HEK293 (cell line): ENCODE measurements around the gene DCDC2B.

Source experiments
- CTCF ChIA-PET: fragments of 350-600 bp; formaldehyde crosslinking; extraction: SDS; loops from one replicate; lab custom pipeline; 2021; ENCODE audit warnings: antibody characterized with exemption; lab: Yijun Ruan, JAX
- POLR2A ChIA-PET: fragments of 300-600 bp; formaldehyde crosslinking; extraction: SDS; loops from one replicate; lab custom pipeline; 2020; ENCODE audit warnings: antibody characterized with exemption, inconsistent platforms; lab: Yijun Ruan, JAX
- H3K27ac ChIP-seq: fragments of 200-500 bp; sonication (Bioruptor generic); 2 replicates; pipeline ENCODE4 v1.5.1; 2014; ENCODE audit warnings: low read depth, low read length, control low read depth, inconsistent platforms; ENCODE audit errors: extremely low read depth
- H3K36me3 ChIP-seq, 2 experiments: fragments of 200-500 bp in 1 of 2; sonication (Bioruptor generic) in 1 of 2; 1 replicate in 1 of 2; 2 replicates in 1 of 2; pipeline ENCODE4 v1.5.1; 2014 to 2017; ENCODE audit warnings: inconsistent platforms in 2 of 2, low read length in 2 of 2; ENCODE audit not compliant: control insufficient read depth in 2 of 2, insufficient read depth in 1 of 2
- H3K4me1 ChIP-seq: fragments of 200-500 bp; sonication (Bioruptor generic); 2 replicates; pipeline ENCODE4 v1.5.1; 2014; ENCODE audit warnings: mild to moderate bottlenecking, low read length, inconsistent platforms; ENCODE audit not compliant: control insufficient read depth, insufficient read depth
- H3K4me3 ChIP-seq: 2 replicates; pipeline ENCODE4 v1.5.1; 2011; ENCODE audit warnings: low read depth, mild to moderate bottlenecking, control low read depth, low read length, moderate library complexity
- H3K9me3 ChIP-seq: fragments of 200-500 bp; sonication (Bioruptor generic); 2 replicates; pipeline ENCODE4 v1.5.1; 2014; ENCODE audit warnings: low read depth, low read length, inconsistent platforms; ENCODE audit not compliant: control insufficient read depth, insufficient read depth
- FEZF1 ChIP-seq: fragments of 450-650 bp; formaldehyde crosslinking; IDR thresholded peaks from 2 replicates; pipeline ENCODE4 v1.5.1; 2016; ENCODE audit warnings: missing biosample characterization, missing genetic modification characterization
- SCRT2 ChIP-seq: fragments of 450-650 bp; formaldehyde crosslinking; IDR thresholded peaks from 2 replicates; pipeline ENCODE4 v1.5.1; 2016; ENCODE audit warnings: missing biosample characterization, missing genetic modification characterization
- SETDB1 ChIP-seq: IDR thresholded peaks from one replicate; pipeline ENCODE4 v1.6.1; 2017; ENCODE audit warnings: mild to moderate bottlenecking, low read length, moderate library complexity, mixed read lengths; ENCODE audit not compliant: insufficient read length
- SP7 ChIP-seq: fragments of 450-650 bp; formaldehyde crosslinking; IDR thresholded peaks from 2 replicates; pipeline ENCODE4 v1.5.1; 2016; ENCODE audit warnings: missing biosample characterization, missing genetic modification characterization
- ZBTB20 ChIP-seq: fragments of 450-650 bp; formaldehyde crosslinking; IDR thresholded peaks from 2 replicates; pipeline ENCODE4 v1.5.1; 2016; ENCODE audit warnings: missing biosample characterization, missing genetic modification characterization
- ZBTB7A ChIP-seq: fragments of 450-650 bp; formaldehyde crosslinking; IDR thresholded peaks from 2 replicates; pipeline ENCODE4 v1.5.1; 2016; ENCODE audit warnings: low read depth, missing biosample characterization, missing genetic modification characterization
- ZEB2 ChIP-seq: fragments of 450-650 bp; formaldehyde crosslinking; IDR thresholded peaks from 2 replicates; pipeline ENCODE4 v1.5.1; 2016; ENCODE audit warnings: missing biosample characterization, missing genetic modification characterization
- ZFP37 ChIP-seq: fragments of 450-650 bp; formaldehyde crosslinking; IDR thresholded peaks from 2 replicates; pipeline ENCODE4 v1.5.1; 2016; ENCODE audit warnings: missing biosample characterization, missing genetic modification characterization
- ZNF221 ChIP-seq: fragments of 450-650 bp; formaldehyde crosslinking; IDR thresholded peaks from 2 replicates; pipeline ENCODE4 v1.5.1; 2017; ENCODE audit warnings: missing biosample characterization, missing genetic modification characterization, borderline replicate concordance
- ZNF266 ChIP-seq: fragments of 450-650 bp; formaldehyde crosslinking; IDR thresholded peaks from 2 replicates; pipeline ENCODE4 v1.5.1; 2016; ENCODE audit warnings: missing biosample characterization, missing genetic modification characterization, low read depth
- ZNF366 ChIP-seq: fragments of 450-650 bp; formaldehyde crosslinking; conservative IDR thresholded peaks from 2 replicates; pipeline ENCODE4 v1.5.1; 2016; ENCODE audit warnings: missing biosample characterization, missing genetic modification characterization
- ZNF416 ChIP-seq: fragments of 450-650 bp; formaldehyde crosslinking; IDR thresholded peaks from 2 replicates; pipeline ENCODE4 v1.5.1; 2016; ENCODE audit warnings: missing biosample characterization, missing genetic modification characterization
- ZNF529 ChIP-seq: fragments of 450-650 bp; formaldehyde crosslinking; IDR thresholded peaks from 2 replicates; pipeline ENCODE4 v1.5.1; 2017; ENCODE audit warnings: missing genetic modification characterization, missing biosample characterization; ENCODE audit not compliant: insufficient replicate concordance
- ZNF626 ChIP-seq: fragments of 450-650 bp; sonication (Bioruptor Pico); formaldehyde crosslinking; IDR thresholded peaks from 2 replicates; pipeline ENCODE4 v1.5.1; 2018; ENCODE audit warnings: missing biosample characterization, missing genetic modification characterization, inconsistent platforms
- ZNF664 ChIP-seq: fragments of 450-650 bp; formaldehyde crosslinking; IDR thresholded peaks from 2 replicates; pipeline ENCODE4 v1.5.1; 2016; ENCODE audit warnings: missing biosample characterization, missing genetic modification characterization
- ZNF747 ChIP-seq: fragments of 450-650 bp; formaldehyde crosslinking; IDR thresholded peaks from 2 replicates; pipeline ENCODE4 v1.5.1; 2016; ENCODE audit warnings: missing biosample characterization, missing genetic modification characterization
- ZNF785 ChIP-seq: fragments of 450-650 bp; formaldehyde crosslinking; IDR thresholded peaks from 2 replicates; pipeline ENCODE4 v1.5.1; 2016; ENCODE audit warnings: missing biosample characterization, missing genetic modification characterization
- ZNF837 ChIP-seq: fragments of 450-650 bp; formaldehyde crosslinking; IDR thresholded peaks from 2 replicates; pipeline ENCODE4 v1.5.1; 2016; ENCODE audit warnings: missing biosample characterization, missing genetic modification characterization
- ZSCAN23 ChIP-seq: fragments of 450-650 bp; formaldehyde crosslinking; IDR thresholded peaks from 2 replicates; pipeline ENCODE4 v1.5.1; 2016; ENCODE audit warnings: missing biosample characterization, missing genetic modification characterization
- ZXDB ChIP-seq: fragments of 450-650 bp; formaldehyde crosslinking; IDR thresholded peaks from 2 replicates; pipeline ENCODE4 v1.5.1; 2016; ENCODE audit warnings: missing biosample characterization, missing genetic modification characterization
- TF ChIP-seq, protein P1 (sequence below): fragments of 450-650 bp; formaldehyde crosslinking; IDR thresholded peaks from 2 replicates; pipeline ENCODE4 v1.5.1; 2017; ENCODE audit warnings: missing biosample characterization, mild to moderate bottlenecking, missing genetic modification characterization, moderate library complexity
- TF ChIP-seq, protein P2 (sequence below): fragments of 450-650 bp; formaldehyde crosslinking; conservative IDR thresholded peaks from 2 replicates; pipeline ENCODE4 v1.5.1; 2016; ENCODE audit warnings: low read depth, missing biosample characterization, missing genetic modification characterization
- TF ChIP-seq, protein P3 (sequence below): fragments of 450-650 bp; formaldehyde crosslinking; IDR thresholded peaks from 2 replicates; pipeline ENCODE4 v1.5.1; 2016; ENCODE audit warnings: missing biosample characterization, missing genetic modification characterization
- TF ChIP-seq, protein P4 (sequence below): fragments of 450-650 bp; formaldehyde crosslinking; IDR thresholded peaks from 2 replicates; pipeline ENCODE4 v1.5.1; 2016; ENCODE audit warnings: missing biosample characterization, missing genetic modification characterization, borderline replicate concordance

Gene DCDC2B

DNA sequence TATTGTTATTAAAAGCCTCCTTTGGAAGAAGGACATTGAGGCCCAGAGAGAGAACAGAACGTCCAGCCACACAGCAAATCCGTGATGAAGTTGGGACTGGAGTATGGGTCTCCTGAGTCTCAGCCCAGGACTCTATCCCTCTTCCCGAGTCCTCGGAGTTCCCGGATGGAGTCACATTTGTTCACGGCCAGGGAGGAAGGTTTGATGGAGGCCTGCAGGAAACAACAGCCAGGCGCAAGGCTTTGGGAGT is 29.8 kb upstream of the DCDC2B start (continued):
- TF ChIP-seq FEZF1, result no peak
- no peak for TF ChIP-seq ZNF626 (tag by site-specific recombination)
- 0 out of 2 replicates have a peak, but pooled peaks have one; percentile 12 for TF ChIP-seq ZSCAN23 (tag by site-specific recombination)
- no peak for TF ChIP-seq ZNF266 (tag by site-specific recombination)
- TF ChIP-seq ZNF785 (tag by site-specific recombination), result no peak
- no peak for TF ChIP-seq ZXDB (tag by site-specific recombination)

DNA sequence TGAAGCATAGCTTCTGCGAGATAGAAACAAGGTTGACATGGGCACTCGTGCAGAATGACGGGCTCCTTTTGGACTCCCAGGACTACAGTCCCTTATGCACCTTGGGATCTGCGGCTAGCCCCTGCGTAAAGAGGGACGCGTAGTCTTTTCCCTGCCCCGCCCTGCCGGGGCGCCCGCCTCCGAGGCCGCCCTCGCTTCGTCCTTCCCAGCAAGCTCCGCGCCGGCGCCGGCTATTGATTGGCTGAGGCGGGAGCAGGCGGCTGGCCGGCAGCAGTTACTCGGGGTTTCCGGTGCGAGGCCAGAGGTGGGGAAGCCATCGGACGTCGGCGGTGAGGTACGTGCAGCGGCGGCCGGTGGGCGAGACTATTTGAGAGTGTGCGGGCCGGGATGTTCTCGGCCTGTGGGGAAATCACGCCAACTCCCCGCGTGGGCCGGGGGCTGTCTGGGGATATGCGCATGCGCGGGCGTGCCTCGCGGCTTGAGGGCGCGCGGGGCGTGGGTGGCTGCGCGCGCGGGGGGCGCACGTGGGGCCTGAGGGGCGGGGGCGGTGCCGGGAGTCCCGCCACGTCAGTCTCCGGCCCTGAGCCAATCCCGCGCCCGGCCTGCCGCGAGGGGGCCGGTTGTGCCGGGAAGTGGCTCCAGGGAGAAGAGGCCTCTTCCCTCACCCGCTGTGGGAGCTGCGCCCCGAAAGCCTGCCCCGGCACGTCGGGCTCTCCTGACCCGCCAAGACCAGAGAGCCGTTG is 29.3 kb upstream of the DCDC2B start, which contains the start of gene TXLNA:
Gene TXLNA (plus strand): TSS at position 233 of the 743 bp plus-strand sequence. CDS start 671 bp downstream, outside the sequence.
- Histone ChIP-seq H3K4me1 (peaks cover 6% of the 10 kb centered on the region; the same call in 1 of the 2 replicates), H3K27ac (peak within 1 kb of the TSS; percentile 76), H3K4me3 (peak within 1 kb of the TSS; percentile 75), H3K36me3 (peaks cover 17 to 44% of the 10 kb centered on the region in 2 experiments), H3K9me3 (no peaks in the 10 kb centered on the region)
- POLR2A ChIA-PET, result interaction anchor here (0.6 to 2.7 kb wide), 25 partner anchors 8 to 533 kb away, joined by 3 to 26 read pairs (median 5); partner anchors contain the start of genes BSDC1, CCDC28B, HDAC1 and IQCC
- CTCF ChIA-PET, result interaction anchor here (0.7 to 1.6 kb wide), 6 partner anchors 15 to 185 kb away, joined by 3 to 5 read pairs (median 4); partner anchors contain the start of gene TMEM39B
- TF ChIP-seq ZNF221 (tag by site-specific recombination) (no peak), ZNF366 (tag by site-specific recombination) (peak; percentile 47; the same call in 1 of the 2 replicates), ZXDB (tag by site-specific recombination) (peak; percentile 98), SP7 (peak; percentile 63; the same call in 1 of the 2 replicates), SETDB1 (peak; percentile 12), SCRT2 (no peak), ZNF664 (tag by site-specific recombination) (no peak), ZNF837 (tag by site-specific recombination) (no peak), ZNF785 (tag by site-specific recombination) (peak; percentile 99), ZNF747 (tag by site-specific recombination) (no peak), ZNF416 (tag by site-specific recombination) (no peak), FEZF1 (peak; percentile 66), ZFP37 (tag by site-specific recombination) (no peak), ZBTB20 (tag by site-specific recombination) (peak; percentile 65; the same call in 1 of the 2 replicates), ZNF529 (tag by site-specific recombination) (no peak), ZBTB7A (tag by site-specific recombination) (peak; percentile 34; the same call in 1 of the 2 replicates), ZEB2 (tag by site-specific recombination) (peak; percentile 93)
- TF ChIP-seq, protein P1, sequence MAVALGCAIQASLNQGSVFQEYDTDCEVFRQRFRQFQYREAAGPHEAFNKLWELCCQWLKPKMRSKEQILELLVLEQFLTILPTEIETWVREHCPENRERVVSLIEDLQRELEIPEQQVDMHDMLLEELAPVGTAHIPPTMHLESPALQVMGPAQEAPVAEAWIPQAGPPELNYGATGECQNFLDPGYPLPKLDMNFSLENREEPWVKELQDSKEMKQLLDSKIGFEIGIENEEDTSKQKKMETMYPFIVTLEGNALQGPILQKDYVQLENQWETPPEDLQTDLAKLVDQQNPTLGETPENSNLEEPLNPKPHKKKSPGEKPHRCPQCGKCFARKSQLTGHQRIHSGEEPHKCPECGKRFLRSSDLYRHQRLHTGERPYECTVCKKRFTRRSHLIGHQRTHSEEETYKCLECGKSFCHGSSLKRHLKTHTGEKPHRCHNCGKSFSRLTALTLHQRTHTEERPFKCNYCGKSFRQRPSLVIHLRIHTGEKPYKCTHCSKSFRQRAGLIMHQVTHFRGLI, result peak; percentile 34; the same call in 1 of the 2 replicates
- TF ChIP-seq, protein P2, sequence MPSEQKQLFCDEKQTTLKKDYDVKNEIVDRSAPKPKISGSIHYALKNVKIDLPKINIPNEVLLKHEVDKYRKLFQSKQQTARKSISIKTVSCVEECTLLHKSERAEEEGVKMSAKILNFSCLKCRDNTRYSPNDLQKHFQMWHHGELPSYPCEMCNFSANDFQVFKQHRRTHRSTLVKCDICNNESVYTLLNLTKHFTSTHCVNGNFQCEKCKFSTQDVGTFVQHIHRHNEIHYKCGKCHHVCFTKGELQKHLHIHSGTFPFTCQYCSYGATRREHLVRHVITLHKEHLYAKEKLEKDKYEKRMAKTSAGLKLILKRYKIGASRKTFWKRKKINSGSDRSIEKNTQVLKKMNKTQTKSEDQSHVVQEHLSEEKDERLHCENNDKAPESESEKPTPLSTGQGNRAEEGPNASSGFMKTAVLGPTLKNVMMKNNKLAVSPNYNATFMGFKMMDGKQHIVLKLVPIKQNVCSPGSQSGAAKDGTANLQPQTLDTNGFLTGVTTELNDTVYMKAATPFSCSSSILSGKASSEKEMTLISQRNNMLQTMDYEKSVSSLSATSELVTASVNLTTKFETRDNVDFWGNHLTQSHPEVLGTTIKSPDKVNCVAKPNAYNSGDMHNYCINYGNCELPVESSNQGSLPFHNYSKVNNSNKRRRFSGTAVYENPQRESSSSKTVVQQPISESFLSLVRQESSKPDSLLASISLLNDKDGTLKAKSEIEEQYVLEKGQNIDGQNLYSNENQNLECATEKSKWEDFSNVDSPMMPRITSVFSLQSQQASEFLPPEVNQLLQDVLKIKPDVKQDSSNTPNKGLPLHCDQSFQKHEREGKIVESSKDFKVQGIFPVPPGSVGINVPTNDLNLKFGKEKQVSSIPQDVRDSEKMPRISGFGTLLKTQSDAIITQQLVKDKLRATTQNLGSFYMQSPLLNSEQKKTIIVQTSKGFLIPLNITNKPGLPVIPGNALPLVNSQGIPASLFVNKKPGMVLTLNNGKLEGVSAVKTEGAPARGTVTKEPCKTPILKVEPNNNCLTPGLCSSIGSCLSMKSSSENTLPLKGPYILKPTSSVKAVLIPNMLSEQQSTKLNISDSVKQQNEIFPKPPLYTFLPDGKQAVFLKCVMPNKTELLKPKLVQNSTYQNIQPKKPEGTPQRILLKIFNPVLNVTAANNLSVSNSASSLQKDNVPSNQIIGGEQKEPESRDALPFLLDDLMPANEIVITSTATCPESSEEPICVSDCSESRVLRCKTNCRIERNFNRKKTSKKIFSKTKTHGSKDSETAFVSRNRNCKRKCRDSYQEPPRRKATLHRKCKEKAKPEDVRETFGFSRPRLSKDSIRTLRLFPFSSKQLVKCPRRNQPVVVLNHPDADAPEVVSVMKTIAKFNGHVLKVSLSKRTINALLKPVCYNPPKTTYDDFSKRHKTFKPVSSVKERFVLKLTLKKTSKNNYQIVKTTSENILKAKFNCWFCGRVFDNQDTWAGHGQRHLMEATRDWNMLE (tag by site-specific recombination), result peak; percentile 56
- TF ChIP-seq, protein P3, sequence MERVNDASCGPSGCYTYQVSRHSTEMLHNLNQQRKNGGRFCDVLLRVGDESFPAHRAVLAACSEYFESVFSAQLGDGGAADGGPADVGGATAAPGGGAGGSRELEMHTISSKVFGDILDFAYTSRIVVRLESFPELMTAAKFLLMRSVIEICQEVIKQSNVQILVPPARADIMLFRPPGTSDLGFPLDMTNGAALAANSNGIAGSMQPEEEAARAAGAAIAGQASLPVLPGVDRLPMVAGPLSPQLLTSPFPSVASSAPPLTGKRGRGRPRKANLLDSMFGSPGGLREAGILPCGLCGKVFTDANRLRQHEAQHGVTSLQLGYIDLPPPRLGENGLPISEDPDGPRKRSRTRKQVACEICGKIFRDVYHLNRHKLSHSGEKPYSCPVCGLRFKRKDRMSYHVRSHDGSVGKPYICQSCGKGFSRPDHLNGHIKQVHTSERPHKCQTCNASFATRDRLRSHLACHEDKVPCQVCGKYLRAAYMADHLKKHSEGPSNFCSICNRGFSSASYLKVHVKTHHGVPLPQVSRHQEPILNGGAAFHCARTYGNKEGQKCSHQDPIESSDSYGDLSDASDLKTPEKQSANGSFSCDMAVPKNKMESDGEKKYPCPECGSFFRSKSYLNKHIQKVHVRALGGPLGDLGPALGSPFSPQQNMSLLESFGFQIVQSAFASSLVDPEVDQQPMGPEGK (tag by site-specific recombination), result peak; percentile 79
- TF ChIP-seq, protein P4, sequence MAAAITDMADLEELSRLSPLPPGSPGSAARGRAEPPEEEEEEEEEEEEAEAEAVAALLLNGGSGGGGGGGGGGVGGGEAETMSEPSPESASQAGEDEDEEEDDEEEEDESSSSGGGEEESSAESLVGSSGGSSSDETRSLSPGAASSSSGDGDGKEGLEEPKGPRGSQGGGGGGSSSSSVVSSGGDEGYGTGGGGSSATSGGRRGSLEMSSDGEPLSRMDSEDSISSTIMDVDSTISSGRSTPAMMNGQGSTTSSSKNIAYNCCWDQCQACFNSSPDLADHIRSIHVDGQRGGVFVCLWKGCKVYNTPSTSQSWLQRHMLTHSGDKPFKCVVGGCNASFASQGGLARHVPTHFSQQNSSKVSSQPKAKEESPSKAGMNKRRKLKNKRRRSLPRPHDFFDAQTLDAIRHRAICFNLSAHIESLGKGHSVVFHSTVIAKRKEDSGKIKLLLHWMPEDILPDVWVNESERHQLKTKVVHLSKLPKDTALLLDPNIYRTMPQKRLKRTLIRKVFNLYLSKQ (tag by site-specific recombination), result no peak
